Aorta (tissue), 5 donors: ENCODE data around the gene PDE8B. TPM values are rescaled to one million over a fixed set of nuclear protein-coding genes. Genes with fewer than 3 reads are reported as not detected.

Experiments used
- ATAC-seq: fragments of 200-7000 bp; cut with Tn5 transposase; one replicate; pipeline ENCODE4 v1.9.1; 2022; ENCODE audit warnings: moderate library complexity; ENCODE audit not compliant: low FRiP score
- DNase-seq, 2 donors: peaks; one replicate each; pipeline ENCODE4 v3.0.0-alpha.2; 2020
- H3K27ac ChIP-seq, 2 donors: one replicate each; pipeline ENCODE4 v1.5.1; 2013; ENCODE audit warnings: low read length in 2 of 2, mild to moderate bottlenecking in 2 of 2, moderate library complexity in 2 of 2, control low read depth in 1 of 2, inconsistent platforms in 1 of 2, low read depth in 1 of 2
- H3K27me3 ChIP-seq, 2 donors: one replicate each; pipeline ENCODE4 v1.6.1; 2013; ENCODE audit warnings: control low read depth in 1 of 2, low read length in 1 of 2, mild to moderate bottlenecking in 1 of 2, moderate library complexity in 1 of 2; ENCODE audit not compliant: insufficient read depth in 2 of 2, control insufficient read depth in 1 of 2
- H3K36me3 ChIP-seq, 2 donors: one replicate each; pipeline ENCODE4 v1.6.1; 2013; ENCODE audit warnings: control low read depth in 1 of 2, low read length in 1 of 2, mild to moderate bottlenecking in 1 of 2; ENCODE audit not compliant: insufficient read depth in 2 of 2, control insufficient read depth in 1 of 2
- H3K4me1 ChIP-seq, 2 donors: one replicate each; pipeline ENCODE4 v1.6.1; 2013; ENCODE audit warnings: low read length in 2 of 2, control low read depth in 1 of 2, mild to moderate bottlenecking in 1 of 2, moderate library complexity in 1 of 2; ENCODE audit not compliant: insufficient read depth in 2 of 2, control insufficient read depth in 1 of 2
- H3K4me3 ChIP-seq, 2 donors: one replicate each; pipeline ENCODE4 v1.5.1; 2013; ENCODE audit warnings: low read length in 2 of 2, control low read depth in 1 of 2, mild to moderate bottlenecking in 1 of 2
- H3K9me3 ChIP-seq: one replicate; pipeline ENCODE4 v1.6.1; 2013; ENCODE audit warnings: mild to moderate bottlenecking, low read length; ENCODE audit not compliant: control insufficient read depth
- WGBS, 2 donors: extraction: QIAGEN DNeasy Blood & Tissue Kit; methylation state at CpG; one replicate each; pipeline ENCODE4 v1.1.7; 2013; 5-methylcytosine and 5-hydroxymethylcytosine counted together
- intact Hi-C, 2 donors: fragments of 100-400 bp; cut with DNase I; formaldehyde crosslinking; loops; one replicate each; pipeline versions ENCODE4 v1.14.2 to v1.15.0; 2022
- polyA plus RNA-seq, 2 donors: library from polyadenylated mRNA; stranded (reverse); fragments of 200-250 nt; gene quantifications; one replicate each; pipeline ENCODE4 v1.2.3, GENCODE V29; 2013
- total RNA-seq, 2 donors: library from RNA; stranded (reverse); fragmentation: NEBNext Ultra II Directional; extraction: Animal tissue kit (Norgen Biotek cat#: 25700); gene quantifications; one replicate each; pipeline ENCODE4 v1.2.1, GENCODE V29; 2021
- donor health status: healthy with polysubstance abuse.
- donor health status: Bipolar disorder and iron deficiency.
- donor health status: DM: no; HTN: no; CAD: no.
- donor health status: DM: no; HTN: no; CAD: no.
- donor health status: DM: yes; HTN: yes; CAD: no.

Gene PDE8B
- total and polyA plus RNA-seq, 4 donors, result 16.3 to 42.6 (median 22.1) TPM

- no peak overlapping the region for H3K4me3 ChIP-seq
Measured at GRCh38 chr5:77400645-77401044, 190.2 kb downstream of the PDE8B start.

GRCh38 chr5:77402796-77403195 lies 192.3 kb downstream of the PDE8B start:
- Histone ChIP-seq H3K9me3 (no peaks in the 10 kb centered on the region), H3K4me3 (no peak overlapping the region), H3K4me1 (peaks cover 4 to 9% of the 10 kb centered on the region in 2 donors), H3K27ac (no peak overlapping the region), H3K36me3 (peaks cover 0 to 1% of the 10 kb centered on the region in 2 donors), H3K27me3 (no peaks in the 10 kb centered on the region)
- DNase-seq, result no peak
- 67 to 75% methylated on average over 6 of the region's 6 CpGs for WGBS, 2 donors
- ATAC-seq, result no peak
- intact Hi-C loops, result no loop called here

More at GRCh38 chr5:77400645-77401044, 190.2 kb downstream of the PDE8B start:
- H3K4me1 ChIP-seq, result peaks cover 4 to 9% of the 10 kb centered on the region in 2 donors
- no peak for ATAC-seq
- no peaks in the 10 kb centered on the region for H3K9me3 ChIP-seq
- intact Hi-C loops, result no loop called here
- peak overlapping the region in 1 of 2 donors; percentile 28 for H3K27ac ChIP-seq
- 91 to 93% methylated on average over 1 of the region's 1 CpG for WGBS, 2 donors
- no peak for DNase-seq
- H3K27me3 ChIP-seq, result no peaks in the 10 kb centered on the region
- H3K36me3 ChIP-seq, result no peaks in the 10 kb centered on the region

GRCh38 chr5:77407152-77407551 lies 196.7 kb downstream of the PDE8B start:
- no peak overlapping the region for H3K4me3 ChIP-seq
- WGBS, 2 donors, result 96 to 98% methylated on average over 10 of the region's 10 CpGs
- peaks cover 0 to 7% of the 10 kb centered on the region in 2 donors for H3K4me1 ChIP-seq
- peaks cover 0 to 1% of the 10 kb centered on the region in 2 donors for H3K36me3 ChIP-seq
- H3K9me3 ChIP-seq, result no peaks in the 10 kb centered on the region
- intact Hi-C loops, result loop anchor here in 1 of 2 donors (5.0 kb wide), 1 partner anchor 35 kb away; no protein-coding TSS in a partner anchor
- no peaks in the 10 kb centered on the region for H3K27me3 ChIP-seq
- no peak overlapping the region for H3K27ac ChIP-seq
- DNase-seq, result no peak
- ATAC-seq, result no peak

GRCh38 chr5:77409870-77410621 lies 199.6 kb downstream of the PDE8B start:
- DNase-seq, result no peak
- Histone ChIP-seq H3K4me1 (peaks cover 0 to 5% of the 10 kb centered on the region in 2 donors), H3K9me3 (no peaks in the 10 kb centered on the region), H3K4me3 (no peak overlapping the region), H3K36me3 (peaks cover 0 to 4% of the 10 kb centered on the region in 2 donors), H3K27ac (no peak overlapping the region), H3K27me3 (no peaks in the 10 kb centered on the region)
- 70 to 72% methylated on average over 10 of the region's 10 CpGs for WGBS, 2 donors
- intact Hi-C loops, result loop anchor here in 1 of 2 donors (5.0 to 10.0 kb wide), 2 partner anchors 38 to 105 kb away; no protein-coding TSS in a partner anchor
- no peak for ATAC-seq

GRCh38 chr5:77413049-77413448 lies 202.6 kb downstream of the PDE8B start:
- no peak for ATAC-seq
- Histone ChIP-seq H3K4me1 (peaks cover 4 to 8% of the 10 kb centered on the region in 2 donors), H3K4me3 (no peak overlapping the region), H3K9me3 (no peaks in the 10 kb centered on the region), H3K27ac (no peak overlapping the region), H3K27me3 (no peaks in the 10 kb centered on the region), H3K36me3 (peaks cover 0 to 3% of the 10 kb centered on the region in 2 donors)
- DNase-seq, result no peak
- 90 to 93% methylated on average over 7 of the region's 7 CpGs for WGBS, 2 donors
- intact Hi-C loops, result loop anchor here in 1 of 2 donors (10.0 kb wide), 1 partner anchor 108 kb away; no protein-coding TSS in a partner anchor

- WGBS, 2 donors, result 35 to 38% methylated on average over 5 of the region's 5 CpGs
- H3K4me1 ChIP-seq, result peaks cover 6 to 16% of the 10 kb centered on the region in 2 donors
- no peaks in the 10 kb centered on the region for H3K9me3 ChIP-seq
- H3K27me3 ChIP-seq, result no peaks in the 10 kb centered on the region
- peaks cover 3 to 4% of the 10 kb centered on the region in 2 donors for H3K36me3 ChIP-seq
- ATAC-seq (no peak), DNase-seq (no peak)
- intact Hi-C loops, result loop anchor here (5.0 to 10.0 kb wide), 2 partner anchors 61 to 113 kb away; no protein-coding TSS in a partner anchor
- H3K27ac ChIP-seq, result peak overlapping the region; percentile 97 to 100
- H3K4me3 ChIP-seq, result no peak overlapping the region
Measured at GRCh38 chr5:77418162-77418561, 207.7 kb downstream of the PDE8B start.

- intact Hi-C loops, result loop anchor here (5.0 to 10.0 kb wide), 2 partner anchors 62 to 114 kb away; no protein-coding TSS in a partner anchor
- 29% methylated on average over 13 of the region's 13 CpGs for WGBS, 2 donors
- Histone ChIP-seq H3K4me1 (peaks cover 6 to 16% of the 10 kb centered on the region in 2 donors), H3K27me3 (no peaks in the 10 kb centered on the region), H3K36me3 (peaks cover 3 to 4% of the 10 kb centered on the region in 2 donors), H3K9me3 (no peaks in the 10 kb centered on the region), H3K27ac (peak overlapping the region; percentile 50 to 98), H3K4me3 (no peak overlapping the region)
- DNase-seq (peak in 1 of 2 donors; percentile 82), ATAC-seq (peak; percentile 73)
Measured at GRCh38 chr5:77418601-77419581, 208.4 kb downstream of the PDE8B start.
